Caki2 (cell line): ENCODE results near the gene SLC22A2. TPM values are rescaled to one million over a fixed set of nuclear protein-coding genes. Genes with fewer than 3 reads are reported as not detected.
"Not testable (repeated sequence)": the region's sequence is repeated elsewhere in the genome, so short reads cannot be mapped to it uniquely, and the experiment has no call there.

ENCODE experiments used
- DNase-seq: peaks from one replicate; pipeline ENCODE4 v3.0.0-alpha.2; 2015; ENCODE audit warnings: low read depth
- in situ Hi-C: cut with HindIII; loops from 2 replicates; pipeline ENCODE4 v1.10.0; 2016; ENCODE audit warnings: low sequenced_read_pairs, low pct_unique_long_range_greater_than_20kb, mixed read lengths
- total RNA-seq: library from RNA; depleted of rRNA; stranded (reverse); fragments of >200 nt; shearing (Covaris generic); gene quantifications from 2 replicates; pipeline ENCODE4 v1.2.3, GENCODE V29; 2014; ENCODE audit warnings: low replicate concordance

The SLC22A2 gene
- total RNA-seq, 1 experiment from 2014 or later, result 0.10 TPM

DNA sequence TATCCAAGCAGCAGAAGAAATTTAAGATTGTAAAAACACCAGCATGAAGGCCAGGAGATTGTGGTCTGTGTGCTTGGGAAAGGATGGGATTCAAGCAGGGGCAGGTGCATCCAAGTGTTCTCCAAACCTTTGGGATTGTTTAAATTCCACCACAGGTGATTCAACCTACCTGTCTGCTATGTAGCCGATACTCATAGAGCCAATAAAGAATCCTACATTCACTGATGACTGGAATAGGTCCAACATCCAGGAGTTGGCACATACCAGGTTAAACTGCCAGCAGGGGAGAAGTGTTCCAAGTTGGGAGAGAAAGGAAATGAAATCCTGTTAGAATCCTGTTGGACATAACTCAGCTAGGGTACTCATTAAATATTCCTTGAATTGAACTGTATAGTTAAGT, 2.2 kb downstream of the SLC22A2 start:
- no peak for DNase-seq
- in situ Hi-C loops, result no loop called here

DNA sequence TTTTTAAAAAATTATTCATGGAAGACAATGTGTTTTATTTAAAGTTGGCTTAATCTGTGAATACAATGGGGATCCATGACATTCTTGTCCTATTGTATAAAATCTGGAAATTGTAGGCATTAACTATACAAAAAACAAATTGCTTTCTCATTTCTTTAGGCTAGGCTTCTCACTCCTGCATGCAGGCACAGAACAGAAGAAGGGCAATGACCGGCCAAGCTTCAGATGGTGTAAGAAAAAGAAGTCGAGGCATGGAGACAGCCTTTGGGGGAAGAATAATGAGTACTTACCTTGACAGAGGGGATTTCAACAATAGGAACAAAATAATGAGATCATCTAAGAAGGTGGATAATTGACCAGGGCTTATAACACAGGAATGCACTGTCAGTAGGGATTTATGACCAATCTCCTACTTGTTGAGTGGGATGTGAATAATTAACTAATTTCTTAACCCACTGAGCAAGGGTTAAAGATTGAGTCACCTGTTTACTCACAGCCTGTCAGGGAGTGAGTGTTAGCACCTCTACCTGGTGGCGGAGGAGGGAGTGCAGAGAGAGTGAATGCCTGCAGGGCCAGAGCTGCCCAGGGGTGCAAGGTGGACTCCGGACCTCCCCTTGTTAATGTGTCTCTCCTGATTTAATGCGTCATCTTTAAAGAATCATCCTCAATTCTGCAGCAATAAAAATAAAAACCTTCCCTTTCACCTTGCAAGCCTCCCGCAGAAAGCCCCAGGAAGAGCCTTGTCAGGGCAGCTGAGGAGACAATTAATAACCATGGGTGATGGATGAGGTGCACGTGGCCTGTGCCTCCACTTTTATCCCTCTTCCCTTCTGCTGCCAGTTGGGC, 3.9 kb downstream of the SLC22A2 start:
- DNase-seq, result peak; percentile 98
- in situ Hi-C loops, result no loop called here

DNA sequence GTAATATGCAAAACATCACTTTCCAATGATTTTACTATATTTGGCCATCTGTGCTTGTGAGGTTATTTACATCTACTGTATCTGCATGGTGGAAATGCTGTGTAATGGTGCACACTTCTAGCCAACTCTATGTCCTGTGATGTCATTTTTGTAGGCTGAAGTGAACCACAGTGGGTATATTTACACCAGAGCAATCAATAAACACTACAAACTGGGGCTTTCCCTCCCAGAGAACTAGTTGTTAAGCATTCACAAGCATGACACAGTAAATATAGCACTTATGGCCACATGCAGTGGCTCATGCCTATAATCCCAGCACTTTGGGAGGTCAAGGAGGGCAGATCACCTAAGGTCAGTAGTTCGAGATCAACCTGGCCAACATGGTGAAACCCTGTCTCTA, 4.9 kb downstream of the SLC22A2 start:
- DNase-seq, result peak; percentile 76
- in situ Hi-C loops, result no loop called here

DNA sequence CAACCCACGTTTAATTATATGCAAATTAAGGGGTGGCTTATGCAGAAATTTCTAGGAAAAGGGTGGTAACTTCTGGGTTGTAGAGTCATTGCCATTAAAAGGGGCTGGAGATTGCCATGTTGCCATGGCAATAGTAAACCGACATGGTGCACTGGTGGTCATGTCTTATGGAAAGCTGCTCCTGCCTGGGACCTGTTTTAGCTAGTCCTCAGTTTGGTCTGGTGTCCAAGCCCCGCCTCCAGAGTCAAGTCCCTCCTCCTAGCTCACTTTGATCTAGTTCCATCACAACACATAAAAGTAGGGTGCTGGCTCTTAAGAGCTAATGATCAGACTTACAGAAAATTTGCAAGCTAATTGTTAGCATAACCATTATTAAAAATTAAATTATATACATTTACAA, 5.3 kb downstream of the SLC22A2 start:
- in situ Hi-C loops, result no loop called here
- peak; percentile 42 for DNase-seq

DNA sequence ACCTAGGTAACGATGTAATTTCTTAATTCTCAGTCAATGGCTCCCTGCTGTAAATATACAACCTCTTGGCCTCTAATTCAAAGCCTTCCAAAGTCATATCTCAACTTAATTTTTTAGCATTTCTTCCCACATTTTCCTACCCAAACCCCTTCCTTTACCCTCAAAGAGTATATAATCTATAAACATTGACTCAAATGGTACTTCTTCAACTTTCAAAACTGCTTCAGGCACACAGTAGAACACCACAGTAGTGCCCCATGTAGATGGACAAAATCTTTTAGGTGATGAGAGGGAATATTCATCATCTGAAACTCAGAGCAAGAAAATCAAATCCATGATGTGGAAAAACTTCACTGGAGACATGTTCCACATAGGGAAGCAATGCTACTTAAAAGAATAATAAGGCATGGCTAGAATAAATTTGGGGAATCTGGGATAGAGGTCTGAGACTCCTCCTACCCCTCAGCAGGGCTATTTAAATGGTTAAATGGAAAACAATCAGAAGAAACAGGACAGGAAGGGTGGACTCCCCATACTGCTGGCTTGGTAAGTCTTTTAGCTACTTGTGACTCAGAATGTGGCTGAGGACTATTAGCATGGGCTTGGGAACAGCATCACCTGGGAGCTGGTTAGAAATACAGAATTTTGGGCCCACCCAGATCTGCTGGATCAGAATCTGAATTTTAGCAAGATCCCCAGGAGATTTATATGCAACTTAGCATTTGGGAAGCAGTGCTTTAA, 6.4 kb downstream of the SLC22A2 start:
- no peak for DNase-seq
- in situ Hi-C loops, result no loop called here

DNA sequence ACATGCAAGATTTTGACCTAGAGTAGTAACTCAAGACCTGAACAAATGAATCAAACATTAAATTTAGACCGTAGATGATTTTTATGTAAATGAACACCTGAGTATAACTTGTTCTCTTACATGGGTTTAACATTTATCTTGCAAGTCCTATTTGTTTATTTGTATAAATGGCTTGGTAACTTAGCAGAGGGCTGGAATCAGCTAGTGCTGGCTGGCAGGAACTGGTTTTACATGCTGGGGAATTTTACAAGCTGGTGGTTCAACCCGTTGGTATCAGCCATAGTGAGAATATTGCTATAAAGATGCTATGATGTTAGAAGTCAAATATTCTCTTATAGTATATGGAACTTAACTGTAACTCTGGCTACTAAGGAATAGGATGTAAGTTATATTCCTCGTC, 8.9 kb downstream of the SLC22A2 start:
- no peak for DNase-seq

DNA sequence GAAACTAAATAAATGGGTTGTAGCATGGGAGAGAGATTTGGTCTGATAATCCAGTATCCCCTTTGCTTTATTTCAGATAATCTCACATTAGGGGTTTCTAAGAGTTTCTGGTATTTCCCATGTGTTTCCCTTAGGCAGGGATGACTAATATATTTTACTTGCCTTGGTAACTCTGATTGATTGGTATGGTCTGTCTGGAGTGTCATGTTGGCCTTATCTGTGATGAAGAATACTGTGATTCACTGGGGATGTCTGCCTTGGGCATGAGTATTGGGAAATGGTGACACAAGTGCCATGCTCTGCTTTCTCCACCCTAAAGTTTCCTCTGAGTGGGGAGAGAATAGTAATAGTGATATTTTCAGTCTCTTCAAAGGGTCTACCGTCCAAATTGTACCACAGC, 10.1 kb downstream of the SLC22A2 start:
- peak; percentile 55 for DNase-seq
- in situ Hi-C loops, result no loop called here

More for the DNA sequence above, 8.9 kb downstream of the SLC22A2 start:
- in situ Hi-C loops, result no loop called here

DNA sequence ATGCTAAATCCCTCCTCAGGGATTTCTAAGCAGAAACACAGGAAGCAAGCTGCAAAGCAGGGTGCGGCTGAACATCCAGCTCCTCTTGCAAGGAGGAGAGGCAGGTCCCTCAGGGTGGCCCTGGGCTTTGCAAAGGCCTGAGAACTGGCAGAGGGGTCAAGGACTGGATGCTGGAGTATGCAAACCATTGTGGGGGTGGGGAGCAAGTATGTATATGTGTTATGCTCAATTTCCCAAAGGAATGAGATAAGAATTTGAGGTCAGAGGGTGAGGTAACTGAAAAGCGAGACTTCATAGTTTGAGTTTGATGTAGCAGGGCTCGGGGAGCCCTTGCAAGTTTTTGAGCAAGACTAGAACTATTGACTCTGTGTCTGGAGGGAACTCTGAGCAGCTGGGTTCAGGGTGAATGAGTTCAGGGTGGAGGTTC, 11.2 kb downstream of the SLC22A2 start:
- in situ Hi-C loops, result no loop called here
- DNase-seq, result peak; percentile 89

DNA sequence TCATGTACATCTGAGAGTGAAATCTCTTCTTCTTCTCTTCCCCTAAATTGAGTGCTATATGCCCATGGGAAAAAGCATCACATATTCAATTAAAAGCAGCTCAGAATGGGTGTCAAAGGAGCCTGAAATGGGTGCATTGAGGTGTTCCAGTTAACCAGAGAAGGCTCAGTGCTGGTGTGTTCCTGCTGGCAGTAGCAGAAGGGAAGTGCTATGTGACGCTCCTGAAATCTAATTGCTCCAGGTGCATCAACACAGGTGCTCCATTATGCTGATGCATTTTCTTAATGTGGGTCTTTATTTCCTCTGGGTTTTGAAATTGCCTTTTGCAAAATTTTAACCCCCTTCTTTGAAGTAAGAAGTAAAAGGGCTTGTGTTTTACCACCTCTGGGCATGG, 17.9 kb downstream of the SLC22A2 start:
- in situ Hi-C loops, result no loop called here
- no peak for DNase-seq

DNA sequence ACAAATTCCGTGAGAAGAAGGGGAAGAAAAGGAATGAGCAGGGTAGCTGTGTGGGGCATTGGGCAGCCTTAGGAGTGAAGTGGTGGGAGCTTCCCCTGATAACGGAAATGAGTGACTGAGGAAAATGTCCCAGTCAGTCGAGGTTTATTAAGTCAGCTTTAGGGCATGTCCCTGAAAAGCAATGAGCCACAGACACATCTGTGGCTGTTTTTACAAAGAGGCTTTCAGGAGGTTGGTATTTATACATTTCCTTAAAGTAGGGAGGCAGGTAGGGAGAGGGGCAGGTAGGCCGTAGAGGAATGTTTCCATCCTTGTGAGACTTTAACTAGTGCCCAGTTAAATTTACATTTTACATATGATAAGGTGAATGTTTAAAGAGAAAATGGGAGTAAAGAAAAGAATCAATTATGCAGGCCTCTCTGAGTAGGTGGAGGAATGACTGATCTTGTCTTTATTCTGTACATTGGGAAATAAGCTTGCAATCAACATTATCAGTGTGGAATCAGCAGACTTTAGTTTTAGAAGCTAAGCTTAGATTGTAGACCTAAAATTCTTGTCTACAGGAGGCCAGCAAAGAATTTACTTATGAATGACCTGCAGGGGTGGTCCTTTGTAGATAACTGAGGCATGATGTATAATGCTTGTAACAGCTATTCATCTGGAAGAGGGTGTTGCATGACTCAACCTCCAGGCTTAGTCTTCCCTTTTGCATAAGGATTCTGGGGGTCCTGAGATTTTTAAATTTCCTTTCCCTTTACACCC, 18.5 kb downstream of the SLC22A2 start:
- no peak for DNase-seq
- in situ Hi-C loops, result no loop called here

DNA sequence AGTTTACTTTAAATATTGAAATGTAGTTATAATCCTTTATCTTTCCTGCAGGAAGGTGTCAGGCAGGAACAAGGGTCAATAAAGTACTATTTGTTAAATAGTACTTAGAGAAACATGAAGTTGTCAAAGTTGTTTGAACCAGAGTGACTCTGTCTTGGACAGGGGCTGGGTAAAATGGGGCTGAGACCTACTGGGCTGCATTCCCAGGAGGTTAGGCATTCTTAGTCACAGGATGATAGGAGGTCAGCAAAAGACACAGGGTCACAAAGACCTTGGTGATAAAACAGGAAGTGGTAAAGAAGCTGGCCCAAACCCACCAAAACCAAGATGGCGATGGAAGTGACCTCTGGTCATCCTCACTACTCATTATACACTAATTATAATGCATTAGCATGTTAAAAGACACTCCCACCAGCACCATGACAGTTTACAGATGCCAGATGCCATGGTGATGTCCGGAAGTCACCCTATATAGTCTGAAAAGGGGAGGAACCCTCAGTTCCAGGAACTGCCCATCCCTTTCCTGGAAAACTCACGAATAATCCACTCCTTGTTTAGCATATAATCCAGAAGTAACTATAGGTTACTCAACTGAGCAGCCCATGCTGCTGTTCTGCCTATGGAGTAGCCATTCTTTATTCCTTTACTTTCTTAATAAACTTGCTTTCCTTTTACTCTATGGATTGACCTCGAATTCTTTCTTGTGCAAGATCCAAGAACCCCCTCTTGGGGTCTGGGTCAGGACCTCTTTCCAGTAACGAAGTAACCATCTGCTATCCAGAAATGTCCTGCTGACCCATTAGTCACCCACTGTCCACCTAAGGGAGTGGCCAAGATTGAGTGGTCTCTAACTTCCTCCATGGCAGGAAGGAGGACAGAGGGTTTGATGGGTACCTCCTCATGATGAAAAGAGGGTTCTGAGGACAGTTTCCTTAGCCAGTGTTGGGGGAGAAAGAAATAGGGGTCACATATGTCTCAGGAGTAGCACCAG, 19.6 kb downstream of the SLC22A2 start:
- in situ Hi-C loops, result no loop called here
- DNase-seq, result peak; percentile 39

DNA sequence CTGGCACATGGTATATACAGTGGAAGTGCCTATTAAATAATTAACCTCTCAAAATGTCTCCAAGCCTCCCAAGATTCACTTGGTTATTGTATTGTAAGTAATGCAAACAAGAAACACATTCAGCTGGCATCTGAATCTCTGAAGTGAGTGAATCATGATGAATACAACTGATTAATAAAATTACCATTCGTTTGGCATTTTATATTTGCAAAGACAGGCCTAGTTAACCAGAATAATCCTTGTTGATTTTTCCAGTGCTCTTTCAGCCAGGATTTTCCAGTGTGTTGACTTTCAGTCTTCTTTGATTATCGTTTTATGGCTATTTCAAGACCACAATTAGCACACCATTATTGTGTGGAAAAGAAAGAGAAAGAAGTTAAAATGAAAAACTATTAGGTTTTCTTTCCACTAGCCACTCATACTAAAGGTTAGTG, 20.3 kb downstream of the SLC22A2 start:
- in situ Hi-C loops, result no loop called here
- peak; percentile 12 for DNase-seq

DNA sequence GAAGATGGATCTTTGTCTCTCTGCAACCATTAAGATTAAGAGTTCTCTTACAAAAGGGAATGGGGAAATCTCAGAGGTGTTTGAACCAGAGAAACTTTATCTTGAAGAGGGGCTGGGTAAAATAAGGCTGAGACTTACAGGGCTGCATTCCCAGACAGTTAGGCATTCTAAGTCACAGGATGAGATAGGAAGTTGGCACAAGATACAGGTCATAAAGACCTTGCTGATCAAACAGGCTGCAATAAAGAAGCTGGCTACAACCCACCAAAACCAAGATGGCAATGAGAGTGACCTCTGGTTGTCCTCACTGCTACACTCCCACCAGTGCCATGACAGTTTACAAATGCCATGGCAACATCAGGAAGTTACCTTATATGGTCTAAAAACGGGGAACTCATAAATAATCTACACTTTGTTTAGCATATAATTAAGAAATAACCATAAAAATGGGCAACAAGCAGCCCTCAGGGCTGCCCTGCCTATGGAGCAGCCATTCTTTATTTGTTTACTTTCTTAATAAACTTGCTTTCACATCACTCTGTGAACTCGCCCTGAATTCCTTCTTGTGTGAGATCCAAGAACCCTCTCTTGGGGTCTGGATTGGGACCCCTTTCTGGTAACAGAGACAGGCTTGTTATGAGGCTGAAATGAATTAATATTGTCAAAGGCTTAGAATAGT, 20.9 kb downstream of the SLC22A2 start:
- DNase-seq, result peak; percentile 16
- in situ Hi-C loops, result not testable (repeated sequence)

DNA sequence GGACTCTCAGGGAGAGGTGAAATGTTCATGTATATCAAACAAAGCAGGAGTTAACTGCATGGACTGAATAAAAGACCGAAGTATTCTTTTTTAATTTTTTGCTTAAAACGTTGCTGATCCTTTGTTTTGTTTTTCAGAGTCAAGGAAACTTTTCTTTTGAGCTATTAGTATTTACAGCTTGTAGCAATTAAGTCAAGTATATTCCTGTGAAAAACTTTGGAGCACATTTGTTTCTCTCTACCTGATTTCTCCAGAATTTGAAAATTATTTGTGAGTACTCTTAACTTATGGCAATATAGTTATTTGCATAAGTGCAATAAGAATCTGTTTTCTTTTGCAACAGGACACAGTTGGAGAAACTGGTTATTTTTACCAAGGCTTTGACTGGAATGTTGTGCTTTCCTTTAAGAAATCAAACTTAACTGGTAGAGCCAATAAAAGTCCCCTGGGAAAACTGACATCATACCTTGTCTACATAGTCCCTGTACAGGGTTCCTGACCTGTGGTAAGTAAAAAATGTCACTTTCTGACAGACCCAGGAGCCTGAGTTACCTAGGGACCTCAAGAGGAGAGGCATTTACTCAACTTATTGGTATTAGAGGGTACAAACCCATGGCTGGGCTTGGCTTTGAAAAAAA, 22.3 kb downstream of the SLC22A2 start:
- peak; percentile 34 for DNase-seq
- in situ Hi-C loops, result not testable (repeated sequence)

DNA sequence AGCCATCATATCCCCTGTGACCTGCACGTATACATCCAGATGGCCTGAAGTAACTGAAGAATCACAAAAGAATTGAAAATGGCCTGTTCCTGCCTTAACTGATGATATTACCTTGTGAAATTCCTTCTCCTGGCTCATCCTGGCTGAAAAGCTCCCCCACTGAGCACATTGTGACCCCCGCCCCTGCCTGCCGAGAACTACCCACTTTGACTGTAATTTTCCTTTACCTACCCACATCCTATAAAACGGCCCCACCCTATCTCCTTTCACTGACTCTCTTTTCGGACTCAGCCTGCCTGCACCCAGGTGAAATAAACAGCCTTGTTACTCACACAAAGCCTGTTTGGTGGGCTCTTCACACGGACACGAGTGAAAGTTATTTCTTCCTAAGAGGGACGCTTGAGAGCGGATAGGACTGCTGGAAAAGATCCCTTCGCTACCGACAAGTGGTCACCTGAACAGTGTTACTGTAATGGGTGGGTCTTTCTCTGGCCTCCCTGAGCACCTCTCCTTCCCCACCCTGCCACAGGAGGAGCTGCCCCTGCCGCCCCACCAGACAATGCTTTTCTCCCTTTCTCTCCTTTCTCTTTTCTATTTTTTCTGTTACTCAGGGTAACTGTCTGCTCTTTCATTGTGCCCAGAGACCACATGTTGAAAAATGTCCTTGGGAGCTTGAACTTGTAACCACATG, 24.5 kb downstream of the SLC22A2 start:
- DNase-seq, in situ Hi-C loops: not testable (repeated sequence)

DNA sequence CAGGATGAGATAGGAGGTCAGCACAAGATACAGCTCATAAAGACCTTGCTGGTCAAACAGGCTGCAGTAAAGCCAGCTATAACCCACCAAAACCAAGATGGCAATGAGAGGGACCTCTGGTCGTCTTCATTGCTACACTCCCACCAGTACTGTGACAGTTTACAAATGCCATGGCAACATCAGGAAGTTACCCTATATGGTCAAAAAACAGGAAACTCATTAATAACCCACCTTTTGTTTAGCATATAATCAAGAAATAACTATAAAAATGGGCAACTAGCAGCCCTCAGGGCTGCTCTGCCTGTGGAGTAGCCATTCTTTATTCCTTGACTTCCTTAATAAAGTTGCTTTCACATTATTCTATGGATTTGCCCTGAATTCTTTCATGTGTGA, 30.9 kb downstream of the SLC22A2 start:
- no peak for DNase-seq
- in situ Hi-C loops, result no loop called here
